WI38 (cell line): ENCODE results near the gene LDLRAP1.
"Not testable (repeated sequence)": the region's sequence is repeated elsewhere in the genome, so short reads cannot be mapped to it uniquely, and the experiment has no call there.

Experiments
- H3K4me3 ChIP-seq: 2 replicates; pipeline ENCODE4 v1.5.1; 2011; ENCODE audit warnings: low read depth, mild to moderate bottlenecking, control low read depth, low read length
- TF ChIP-seq, protein P1 (sequence below): IDR thresholded peaks from 2 replicates; pipeline ENCODE4 v1.5.1; 2012; ENCODE audit warnings: low read depth, mild to moderate bottlenecking, control low read depth, low read length

The LDLRAP1 gene

DNA sequence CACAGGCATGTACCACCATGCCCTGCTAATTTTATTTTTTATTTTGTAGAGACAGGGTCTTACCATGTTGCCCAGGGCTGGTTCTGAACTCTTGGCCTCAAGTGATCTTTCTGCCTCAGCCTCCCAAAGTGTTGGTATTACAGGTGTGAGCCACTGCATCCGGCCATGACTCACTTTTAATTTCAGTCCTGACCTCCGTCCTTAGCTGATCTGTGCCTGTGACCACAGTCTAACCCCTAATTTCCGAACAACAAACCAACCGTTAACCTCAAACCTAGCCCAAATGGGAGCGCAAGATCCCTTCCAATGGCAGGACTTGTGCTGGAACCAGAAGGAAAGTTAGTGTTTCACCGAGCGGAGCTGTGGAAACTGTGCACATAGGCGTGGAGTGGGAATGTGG, 43.9 kb downstream of the LDLRAP1 start:
- H3K4me3 ChIP-seq: no peak overlapping the region
- TF ChIP-seq, protein P1, sequence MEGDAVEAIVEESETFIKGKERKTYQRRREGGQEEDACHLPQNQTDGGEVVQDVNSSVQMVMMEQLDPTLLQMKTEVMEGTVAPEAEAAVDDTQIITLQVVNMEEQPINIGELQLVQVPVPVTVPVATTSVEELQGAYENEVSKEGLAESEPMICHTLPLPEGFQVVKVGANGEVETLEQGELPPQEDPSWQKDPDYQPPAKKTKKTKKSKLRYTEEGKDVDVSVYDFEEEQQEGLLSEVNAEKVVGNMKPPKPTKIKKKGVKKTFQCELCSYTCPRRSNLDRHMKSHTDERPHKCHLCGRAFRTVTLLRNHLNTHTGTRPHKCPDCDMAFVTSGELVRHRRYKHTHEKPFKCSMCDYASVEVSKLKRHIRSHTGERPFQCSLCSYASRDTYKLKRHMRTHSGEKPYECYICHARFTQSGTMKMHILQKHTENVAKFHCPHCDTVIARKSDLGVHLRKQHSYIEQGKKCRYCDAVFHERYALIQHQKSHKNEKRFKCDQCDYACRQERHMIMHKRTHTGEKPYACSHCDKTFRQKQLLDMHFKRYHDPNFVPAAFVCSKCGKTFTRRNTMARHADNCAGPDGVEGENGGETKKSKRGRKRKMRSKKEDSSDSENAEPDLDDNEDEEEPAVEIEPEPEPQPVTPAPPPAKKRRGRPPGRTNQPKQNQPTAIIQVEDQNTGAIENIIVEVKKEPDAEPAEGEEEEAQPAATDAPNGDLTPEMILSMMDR: no peak

DNA sequence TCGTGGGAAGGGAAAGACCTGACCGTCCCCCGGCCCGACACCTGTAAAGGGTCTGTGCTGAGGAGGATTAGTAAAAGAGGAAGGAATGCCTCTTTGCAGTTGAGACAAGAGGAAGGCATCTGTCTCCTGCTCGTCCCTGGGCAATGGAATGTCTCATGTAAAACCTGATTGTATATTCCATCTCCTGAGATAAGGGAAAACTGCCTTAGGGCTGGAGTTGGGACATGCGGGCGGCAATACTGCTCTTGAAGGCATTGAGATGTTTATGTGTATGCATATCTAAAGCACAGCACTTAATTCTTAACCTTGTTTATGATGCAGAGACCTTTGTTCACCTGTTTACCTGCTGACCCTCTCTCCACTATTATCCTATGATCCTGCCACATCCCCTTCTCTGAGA, 44.8 kb downstream of the LDLRAP1 start:
- H3K4me3 ChIP-seq: not testable (repeated sequence)

DNA sequence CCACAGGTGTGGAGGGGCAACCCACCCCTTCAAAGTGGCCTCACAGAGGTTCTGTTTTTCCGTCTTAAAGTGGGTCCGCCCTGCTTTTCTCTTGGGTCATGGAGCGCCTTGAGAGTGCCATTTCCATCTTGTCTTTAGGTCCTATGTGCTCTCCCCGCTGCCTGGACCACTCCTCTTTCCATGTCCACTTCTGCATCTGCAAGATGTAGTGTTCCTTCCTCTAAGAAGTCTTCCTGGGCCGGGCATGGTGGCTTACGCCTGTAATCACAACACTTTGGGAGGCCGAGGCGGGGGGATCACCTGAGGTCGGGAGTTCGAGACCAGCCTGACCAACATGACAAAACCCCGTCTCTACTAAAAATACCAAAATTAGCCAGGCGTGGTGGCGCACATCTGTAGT, 45.4 kb downstream of the LDLRAP1 start:
- not testable (repeated sequence) for H3K4me3 ChIP-seq

GRCh38 chr1:25590096-25590824, 46.9 kb downstream of the LDLRAP1 start:
- TF ChIP-seq, protein P1: no peak
- H3K4me3 ChIP-seq: no peak overlapping the region

GRCh38 chr1:25593861-25594260, 50.5 kb downstream of the LDLRAP1 start:
- TF ChIP-seq, protein P1: no peak
- no peak overlapping the region for H3K4me3 ChIP-seq

- TF ChIP-seq, protein P1: no peak
- H3K4me3 ChIP-seq: no peak overlapping the region
Observed at GRCh38 chr1:25594971-25595370, 51.6 kb downstream of the LDLRAP1 start.

- not testable (repeated sequence) for H3K4me3 ChIP-seq
Observed at GRCh38 chr1:25596641-25597040, 53.2 kb downstream of the LDLRAP1 start.

- H3K4me3 ChIP-seq: no peak overlapping the region
- TF ChIP-seq, protein P1: no peak
Observed at GRCh38 chr1:25598879-25599278, 55.5 kb downstream of the LDLRAP1 start.

- TF ChIP-seq, protein P1: no peak
- no peak overlapping the region for H3K4me3 ChIP-seq
Observed at GRCh38 chr1:25599969-25600610, 56.7 kb downstream of the LDLRAP1 start.

GRCh38 chr1:25600971-25601699, 57.7 kb downstream of the LDLRAP1 start:
- not testable (repeated sequence) for H3K4me3 ChIP-seq

DNA sequence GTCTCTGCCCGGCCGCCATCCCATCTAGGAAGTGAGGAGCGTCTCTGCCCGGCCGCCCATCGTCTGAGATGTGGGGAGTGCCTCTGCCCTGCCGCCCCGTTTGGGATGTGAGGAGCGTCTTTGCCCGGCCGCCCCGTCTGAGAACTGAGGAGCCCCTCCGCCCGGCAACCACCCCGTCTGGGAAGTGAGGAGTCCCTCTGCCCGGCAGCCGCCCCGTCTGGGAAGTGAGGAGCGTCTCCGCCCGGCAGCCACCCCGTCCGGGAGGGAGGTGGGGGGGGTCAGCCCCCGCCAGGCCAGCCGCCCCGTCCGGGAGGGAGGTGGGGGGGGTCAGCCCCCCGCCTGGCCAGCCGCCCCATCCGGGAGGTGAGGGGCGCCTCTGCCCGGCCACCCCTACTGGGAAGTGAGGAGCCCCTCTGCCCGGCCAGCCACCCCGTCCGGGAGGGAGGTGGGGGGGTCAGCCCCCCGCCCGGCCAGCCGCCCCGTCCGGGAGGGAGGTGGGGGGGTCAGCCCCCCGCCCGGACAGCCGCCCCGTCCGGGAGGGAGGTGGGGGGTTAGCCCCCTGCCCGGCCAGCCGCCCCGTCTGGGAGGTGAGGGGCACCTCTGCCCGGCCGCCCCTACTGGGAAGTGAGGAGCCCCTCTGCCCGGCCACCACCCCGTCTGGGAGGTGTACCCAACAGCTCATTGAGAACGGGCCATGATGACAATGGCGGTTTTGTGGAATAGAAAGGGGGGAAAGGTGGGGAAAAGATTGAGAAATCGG, 60.6 kb downstream of the LDLRAP1 start:
- H3K4me3 ChIP-seq: not testable (repeated sequence)
